ENCODE results near the gene CCRL2.

GRCh38 chr3:46407970-46408369, 911 bp downstream of the CCRL2 start:
- no peak for TF ChIP-seq EZH2 (IDR thresholded peaks at IDR 0.05; ENCODE audit: low read depth)
- TF ChIP-seq, protein P1, sequence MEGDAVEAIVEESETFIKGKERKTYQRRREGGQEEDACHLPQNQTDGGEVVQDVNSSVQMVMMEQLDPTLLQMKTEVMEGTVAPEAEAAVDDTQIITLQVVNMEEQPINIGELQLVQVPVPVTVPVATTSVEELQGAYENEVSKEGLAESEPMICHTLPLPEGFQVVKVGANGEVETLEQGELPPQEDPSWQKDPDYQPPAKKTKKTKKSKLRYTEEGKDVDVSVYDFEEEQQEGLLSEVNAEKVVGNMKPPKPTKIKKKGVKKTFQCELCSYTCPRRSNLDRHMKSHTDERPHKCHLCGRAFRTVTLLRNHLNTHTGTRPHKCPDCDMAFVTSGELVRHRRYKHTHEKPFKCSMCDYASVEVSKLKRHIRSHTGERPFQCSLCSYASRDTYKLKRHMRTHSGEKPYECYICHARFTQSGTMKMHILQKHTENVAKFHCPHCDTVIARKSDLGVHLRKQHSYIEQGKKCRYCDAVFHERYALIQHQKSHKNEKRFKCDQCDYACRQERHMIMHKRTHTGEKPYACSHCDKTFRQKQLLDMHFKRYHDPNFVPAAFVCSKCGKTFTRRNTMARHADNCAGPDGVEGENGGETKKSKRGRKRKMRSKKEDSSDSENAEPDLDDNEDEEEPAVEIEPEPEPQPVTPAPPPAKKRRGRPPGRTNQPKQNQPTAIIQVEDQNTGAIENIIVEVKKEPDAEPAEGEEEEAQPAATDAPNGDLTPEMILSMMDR (conservative IDR thresholded peaks at IDR 0.05): no peak
